BE2C (cell line): ENCODE results near the gene NLGN1.

Source experiments
- DNase-seq: peaks from one replicate; pipeline ENCODE4 v3.0.0-alpha.2; 2020
- H3K27me3 ChIP-seq: fragments of 250-450 bp; sonication (Bioruptor Pico); 2 replicates; pipeline ENCODE4 v1.5.1; 2020; ENCODE audit warnings: mild to moderate bottlenecking
- H3K36me3 ChIP-seq: fragments of 250-450 bp; sonication (Bioruptor Pico); 2 replicates; pipeline ENCODE4 v1.5.1; 2020; ENCODE audit warnings: mild to moderate bottlenecking
- H3K4me1 ChIP-seq: fragments of 250-450 bp; sonication (Bioruptor Pico); 2 replicates; pipeline ENCODE4 v1.5.1; 2020
- H3K4me3 ChIP-seq: 2 replicates; pipeline ENCODE4 v1.5.1; 2011; ENCODE audit warnings: low read depth, low read length
- H3K9me3 ChIP-seq: fragments of 250-450 bp; sonication (Bioruptor Pico); 2 replicates; pipeline ENCODE4 v1.5.1; 2020
- TF ChIP-seq, protein P1 (sequence below): IDR thresholded peaks from 2 replicates; pipeline ENCODE4 v1.5.1; 2012; ENCODE audit warnings: mild to moderate bottlenecking, low read depth, low read length

The NLGN1 gene

DNA sequence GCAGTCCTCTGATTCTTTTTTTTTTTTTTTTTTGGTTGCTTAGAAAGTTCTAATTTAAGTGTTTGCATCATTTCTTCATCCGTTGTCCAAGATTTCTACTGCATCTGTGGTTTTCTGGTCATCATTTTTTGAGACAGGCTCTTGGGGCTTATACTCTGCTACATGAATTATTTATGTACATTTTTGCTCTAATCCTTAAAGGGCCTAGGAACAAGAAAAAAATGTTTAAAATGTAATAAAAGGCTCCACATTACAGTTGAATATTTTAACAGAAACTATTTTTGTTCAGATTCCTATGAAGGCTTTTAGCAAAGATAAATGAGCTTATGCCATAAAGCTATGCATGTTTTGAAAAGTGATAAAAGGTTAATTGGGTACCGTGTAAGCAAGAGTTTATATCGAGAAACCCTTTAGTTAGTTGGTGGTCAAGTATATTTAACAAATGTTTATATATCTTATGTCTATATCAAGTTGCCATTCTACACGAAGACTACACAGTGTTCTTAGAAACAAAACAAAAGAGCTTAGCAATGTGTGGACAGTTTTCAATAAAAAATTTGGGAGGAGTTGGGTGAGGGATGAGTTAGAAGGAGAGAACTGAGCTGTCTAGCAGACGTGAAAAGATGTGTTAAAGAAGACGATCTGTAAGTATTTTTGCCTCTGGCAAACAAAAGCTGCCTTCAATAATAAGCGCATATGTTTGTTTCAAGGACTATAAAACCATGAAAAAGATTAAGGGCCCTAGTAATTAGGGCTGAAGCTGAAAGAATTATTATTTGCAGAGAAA lies 898.0 kb downstream of the NLGN1 start:
- DNase-seq = no peak

GRCh38 chr3:174302746-174303315 lies 905.3 kb downstream of the NLGN1 start:
- no peak for DNase-seq
- TF ChIP-seq, protein P1, sequence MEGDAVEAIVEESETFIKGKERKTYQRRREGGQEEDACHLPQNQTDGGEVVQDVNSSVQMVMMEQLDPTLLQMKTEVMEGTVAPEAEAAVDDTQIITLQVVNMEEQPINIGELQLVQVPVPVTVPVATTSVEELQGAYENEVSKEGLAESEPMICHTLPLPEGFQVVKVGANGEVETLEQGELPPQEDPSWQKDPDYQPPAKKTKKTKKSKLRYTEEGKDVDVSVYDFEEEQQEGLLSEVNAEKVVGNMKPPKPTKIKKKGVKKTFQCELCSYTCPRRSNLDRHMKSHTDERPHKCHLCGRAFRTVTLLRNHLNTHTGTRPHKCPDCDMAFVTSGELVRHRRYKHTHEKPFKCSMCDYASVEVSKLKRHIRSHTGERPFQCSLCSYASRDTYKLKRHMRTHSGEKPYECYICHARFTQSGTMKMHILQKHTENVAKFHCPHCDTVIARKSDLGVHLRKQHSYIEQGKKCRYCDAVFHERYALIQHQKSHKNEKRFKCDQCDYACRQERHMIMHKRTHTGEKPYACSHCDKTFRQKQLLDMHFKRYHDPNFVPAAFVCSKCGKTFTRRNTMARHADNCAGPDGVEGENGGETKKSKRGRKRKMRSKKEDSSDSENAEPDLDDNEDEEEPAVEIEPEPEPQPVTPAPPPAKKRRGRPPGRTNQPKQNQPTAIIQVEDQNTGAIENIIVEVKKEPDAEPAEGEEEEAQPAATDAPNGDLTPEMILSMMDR = no peak
- no peaks in the 10 kb centered on the region for H3K36me3 ChIP-seq
- H3K4me1 ChIP-seq = no peaks in the 10 kb centered on the region
- H3K27me3 ChIP-seq = no peaks in the 10 kb centered on the region
- H3K9me3 ChIP-seq = no peaks in the 10 kb centered on the region
- H3K4me3 ChIP-seq = no peak overlapping the region

More for the DNA sequence above, 898.0 kb downstream of the NLGN1 start:
- TF ChIP-seq, protein P1 = no peak
- no peak overlapping the region for H3K4me3 ChIP-seq
- no peaks in the 10 kb centered on the region for H3K27me3 ChIP-seq
- no peaks in the 10 kb centered on the region for H3K36me3 ChIP-seq
- H3K4me1 ChIP-seq = no peaks in the 10 kb centered on the region
- H3K9me3 ChIP-seq = no peaks in the 10 kb centered on the region

DNA sequence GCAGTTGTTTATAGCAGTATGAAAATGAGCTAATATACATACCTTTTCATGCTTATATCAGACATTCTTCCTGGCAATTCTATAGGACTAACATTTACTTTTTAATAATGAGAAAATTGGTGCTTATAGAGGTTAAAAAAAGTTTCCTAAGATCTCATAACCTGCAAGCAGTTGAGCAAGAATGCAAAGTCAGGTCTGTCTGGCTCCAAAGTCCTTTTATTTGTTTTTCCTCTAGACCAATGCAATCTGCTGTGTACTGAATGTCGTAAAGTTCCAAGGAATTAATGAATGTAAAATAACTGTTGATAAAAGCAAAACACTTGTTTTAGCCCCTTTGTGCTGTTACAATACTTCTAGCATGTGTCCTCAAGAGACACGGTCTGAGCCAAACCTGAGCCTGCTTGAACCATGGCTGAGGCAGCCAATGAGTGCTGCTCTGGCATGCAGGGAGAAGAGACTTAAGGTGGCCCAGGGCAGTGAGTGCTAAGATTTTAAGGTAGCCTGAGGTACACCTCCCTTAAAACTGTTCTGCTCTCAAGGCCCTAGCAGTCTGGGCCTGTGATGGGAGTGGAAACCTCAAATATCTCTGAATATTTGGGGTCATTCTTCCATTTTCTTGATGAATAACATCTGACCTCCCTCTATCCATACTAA lies 906.5 kb downstream of the NLGN1 start:
- DNase-seq = no peak
- Histone ChIP-seq H3K27me3 (no peaks in the 10 kb centered on the region), H3K4me1 (no peaks in the 10 kb centered on the region), H3K4me3 (no peak overlapping the region), H3K9me3 (no peaks in the 10 kb centered on the region), H3K36me3 (no peaks in the 10 kb centered on the region)
- TF ChIP-seq, protein P1 = no peak

DNA sequence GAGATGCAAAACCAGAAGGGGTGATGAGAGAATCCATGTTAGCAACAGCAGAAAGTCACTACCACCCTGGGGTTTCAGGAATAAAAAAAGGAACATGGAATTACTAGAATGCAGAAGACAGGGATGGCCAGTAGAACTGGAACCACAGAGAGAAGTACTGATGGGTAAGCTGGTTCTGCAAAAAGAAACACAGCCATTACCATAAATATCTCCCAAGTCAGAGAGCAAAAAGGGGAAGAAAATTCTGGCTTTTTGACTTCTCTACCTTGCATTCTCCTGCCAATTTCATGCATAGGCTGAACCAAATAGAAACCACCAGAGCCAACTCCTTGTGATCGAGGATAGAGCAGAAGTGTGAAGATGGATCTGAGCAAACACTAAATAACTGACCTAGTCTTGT lies 911.2 kb downstream of the NLGN1 start:
- Histone ChIP-seq H3K9me3 (no peaks in the 10 kb centered on the region), H3K36me3 (no peaks in the 10 kb centered on the region), H3K4me1 (no peaks in the 10 kb centered on the region), H3K27me3 (no peaks in the 10 kb centered on the region), H3K4me3 (no peak overlapping the region)
- no peak for DNase-seq
- TF ChIP-seq, protein P1 = no peak

GRCh38 chr3:174310475-174310983 lies 913.0 kb downstream of the NLGN1 start:
- H3K4me3 ChIP-seq = no peak overlapping the region
- H3K27me3 ChIP-seq = no peaks in the 10 kb centered on the region
- H3K9me3 ChIP-seq = no peaks in the 10 kb centered on the region
- no peaks in the 10 kb centered on the region for H3K36me3 ChIP-seq
- no peak for DNase-seq
- no peaks in the 10 kb centered on the region for H3K4me1 ChIP-seq
- TF ChIP-seq, protein P1 = no peak
